Skeletal muscle tissue (tissue), 4 donors: ENCODE measurements around the gene KAT14. TPM values are rescaled to one million over a fixed set of nuclear protein-coding genes. Genes with fewer than 3 reads are reported as not detected.
A peak's percentile ranks its signal among the peaks of the same experiment; 100 is the strongest.
"Not testable (repeated sequence)": the region's sequence is repeated elsewhere in the genome, so short reads cannot be mapped to it uniquely, and the experiment has no call there.

Experiments used
- H3K27ac ChIP-seq: one replicate; pipeline ENCODE4 v1.7.0; 2013; ENCODE audit warnings: mild to moderate bottlenecking, low read depth, low read length, inconsistent platforms
- H3K27me3 ChIP-seq, 3 donors: one replicate each; pipeline ENCODE4 v1.7.0; 2013; ENCODE audit warnings: low read length in 3 of 3; ENCODE audit not compliant: control insufficient read depth in 3 of 3, insufficient read depth in 3 of 3
- H3K36me3 ChIP-seq, 3 donors: one replicate each; pipeline ENCODE4 v1.7.0; 2013; ENCODE audit warnings: low read length in 3 of 3; ENCODE audit not compliant: control insufficient read depth in 3 of 3, insufficient read depth in 3 of 3
- H3K4me1 ChIP-seq, 3 donors: one replicate each; pipeline ENCODE4 v1.7.0; 2013; ENCODE audit warnings: low read length in 3 of 3, mild to moderate bottlenecking in 3 of 3; ENCODE audit not compliant: control insufficient read depth in 3 of 3, insufficient read depth in 3 of 3
- H3K4me3 ChIP-seq, 3 donors: one replicate each; pipeline ENCODE4 v1.7.0; 2013; ENCODE audit warnings: low read length in 3 of 3
- H3K9ac ChIP-seq, 3 donors: one replicate each; pipeline ENCODE4 v1.7.0; 2013; ENCODE audit warnings: low read length in 3 of 3, mild to moderate bottlenecking in 3 of 3, moderate library complexity in 2 of 3, low read depth in 1 of 3
- H3K9me3 ChIP-seq, 3 donors: one replicate each; pipeline ENCODE4 v1.7.0; 2013; ENCODE audit warnings: low read length in 3 of 3; ENCODE audit not compliant: control insufficient read depth in 3 of 3
- total RNA-seq: library from RNA; depleted of rRNA; stranded (reverse); fragments of >200 nt; gene quantifications from one replicate; pipeline ENCODE4 v1.2.3, GENCODE V29; 2014
- donor health status: Osteomylitis.

KAT14 gene, protein sequence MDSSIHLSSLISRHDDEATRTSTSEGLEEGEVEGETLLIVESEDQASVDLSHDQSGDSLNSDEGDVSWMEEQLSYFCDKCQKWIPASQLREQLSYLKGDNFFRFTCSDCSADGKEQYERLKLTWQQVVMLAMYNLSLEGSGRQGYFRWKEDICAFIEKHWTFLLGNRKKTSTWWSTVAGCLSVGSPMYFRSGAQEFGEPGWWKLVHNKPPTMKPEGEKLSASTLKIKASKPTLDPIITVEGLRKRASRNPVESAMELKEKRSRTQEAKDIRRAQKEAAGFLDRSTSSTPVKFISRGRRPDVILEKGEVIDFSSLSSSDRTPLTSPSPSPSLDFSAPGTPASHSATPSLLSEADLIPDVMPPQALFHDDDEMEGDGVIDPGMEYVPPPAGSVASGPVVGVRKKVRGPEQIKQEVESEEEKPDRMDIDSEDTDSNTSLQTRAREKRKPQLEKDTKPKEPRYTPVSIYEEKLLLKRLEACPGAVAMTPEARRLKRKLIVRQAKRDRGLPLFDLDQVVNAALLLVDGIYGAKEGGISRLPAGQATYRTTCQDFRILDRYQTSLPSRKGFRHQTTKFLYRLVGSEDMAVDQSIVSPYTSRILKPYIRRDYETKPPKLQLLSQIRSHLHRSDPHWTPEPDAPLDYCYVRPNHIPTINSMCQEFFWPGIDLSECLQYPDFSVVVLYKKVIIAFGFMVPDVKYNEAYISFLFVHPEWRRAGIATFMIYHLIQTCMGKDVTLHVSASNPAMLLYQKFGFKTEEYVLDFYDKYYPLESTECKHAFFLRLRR
- total RNA-seq = 19.8 TPM

DNA sequence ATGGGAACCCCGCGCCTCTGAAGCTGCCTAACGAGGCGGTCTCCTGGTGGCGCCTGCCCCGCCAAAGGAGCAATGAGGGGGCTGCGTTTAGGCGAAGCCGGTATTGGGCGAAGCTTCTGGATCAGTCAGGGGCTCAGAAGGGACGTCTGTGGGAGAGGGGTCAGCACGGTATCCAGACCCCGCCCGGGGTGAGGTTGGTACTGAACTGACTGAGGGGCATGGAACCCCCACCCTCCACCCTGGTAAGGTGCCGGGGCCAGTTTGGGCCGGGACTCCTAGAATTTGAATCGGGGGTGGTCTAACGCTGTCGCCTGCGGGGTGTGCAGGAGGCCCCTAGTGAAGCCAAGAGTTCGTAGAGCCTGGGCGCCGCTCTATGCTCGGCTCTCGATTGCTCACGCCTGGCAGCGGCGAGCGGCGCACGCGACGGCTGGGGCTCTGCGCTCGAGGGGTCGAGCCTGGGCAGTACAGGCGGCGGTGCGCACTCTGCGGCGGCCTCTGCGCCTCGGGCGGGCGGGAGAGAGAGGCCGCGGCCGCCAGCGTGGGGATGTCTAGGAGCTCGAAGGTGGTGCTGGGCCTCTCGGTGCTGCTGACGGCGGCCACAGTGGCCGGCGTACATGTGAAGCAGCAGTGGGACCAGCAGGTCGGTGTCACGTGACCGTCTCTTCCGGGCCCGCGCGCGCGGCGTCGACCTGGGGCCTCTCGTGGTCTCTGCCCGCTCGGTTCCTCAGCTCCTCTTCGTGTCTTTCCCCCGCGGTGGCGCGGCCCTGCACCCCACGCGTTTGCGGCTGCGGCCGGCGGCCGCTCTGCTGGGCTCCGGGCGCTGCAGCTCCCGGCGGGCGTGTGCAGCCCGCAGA lies at the start of gene KAT14, which contains the start of gene PET117:
KAT14 (plus strand) TSS at position 452 of the 854 bp plus-strand sequence. CDS start 4,798 bp downstream, outside the sequence.
PET117 (plus strand) TSS at position 452 of the 854 bp plus-strand sequence; CDS start at position 545, 93 bp downstream.
- peaks cover 3 to 5% (median 4%) of the 10 kb centered on the region in 3 donors for H3K36me3 ChIP-seq
- no peaks in the 10 kb centered on the region for H3K9me3 ChIP-seq
- peak within 1 kb of the TSS; percentile 96 to 98 (median 97) for H3K9ac ChIP-seq
- peaks cover 17 to 21% (median 18%) of the 10 kb centered on the region in 3 donors for H3K4me1 ChIP-seq
- H3K27me3 ChIP-seq = no peaks in the 10 kb centered on the region
- H3K27ac ChIP-seq = peak within 1 kb of the TSS; percentile 81
- H3K4me3 ChIP-seq = peak within 1 kb of the TSS; percentile 93 to 96 (median 95)

DNA sequence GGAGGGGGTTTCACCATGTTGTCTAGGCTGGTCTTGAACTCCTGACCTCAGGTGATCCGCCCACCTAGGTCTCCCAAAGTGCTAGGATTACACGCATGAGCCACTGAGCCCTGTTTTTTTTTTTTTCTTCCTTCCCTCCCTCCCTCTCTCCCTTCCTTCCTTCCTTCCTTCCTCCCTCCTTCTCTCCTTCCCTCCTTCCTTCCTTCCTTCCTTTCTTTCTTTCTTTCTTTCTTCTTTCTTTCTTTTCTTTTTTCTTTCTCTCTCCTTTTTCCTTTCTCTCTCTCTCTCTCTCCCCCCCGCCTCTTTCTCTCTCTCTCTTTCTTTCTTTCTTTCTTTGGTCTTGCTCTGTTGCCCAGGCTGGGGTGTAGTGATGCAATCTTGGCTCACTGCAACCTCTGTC lies 49.4 kb upstream of the KAT14 start:
- H3K36me3 ChIP-seq, H3K27ac ChIP-seq, H3K27me3 ChIP-seq, H3K4me1 ChIP-seq, H3K9me3 ChIP-seq, H3K9ac ChIP-seq, H3K4me3 ChIP-seq: not testable (repeated sequence)

DNA sequence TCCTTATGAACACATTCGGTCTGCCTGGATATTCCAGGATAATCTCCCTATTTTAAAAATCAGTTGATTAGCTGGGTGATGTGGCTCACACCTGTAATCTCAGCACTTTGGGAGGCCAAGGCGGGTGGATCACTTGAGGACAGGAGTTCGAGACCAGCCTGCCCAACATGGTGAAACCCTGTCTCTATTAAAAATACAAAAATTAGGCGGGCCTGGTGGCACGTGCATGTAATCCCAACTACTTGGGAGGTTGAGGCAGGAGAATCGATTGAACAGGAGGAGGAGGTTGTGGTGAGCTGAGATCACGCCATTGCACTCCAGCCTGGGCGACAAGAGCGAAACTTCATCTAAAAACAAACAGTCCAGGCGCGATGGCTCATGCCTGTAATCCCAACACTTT lies 48.8 kb upstream of the KAT14 start:
- H3K4me3 ChIP-seq, H3K9me3 ChIP-seq, H3K36me3 ChIP-seq, H3K9ac ChIP-seq, H3K27me3 ChIP-seq, H3K4me1 ChIP-seq, H3K27ac ChIP-seq: not testable (repeated sequence)

DNA sequence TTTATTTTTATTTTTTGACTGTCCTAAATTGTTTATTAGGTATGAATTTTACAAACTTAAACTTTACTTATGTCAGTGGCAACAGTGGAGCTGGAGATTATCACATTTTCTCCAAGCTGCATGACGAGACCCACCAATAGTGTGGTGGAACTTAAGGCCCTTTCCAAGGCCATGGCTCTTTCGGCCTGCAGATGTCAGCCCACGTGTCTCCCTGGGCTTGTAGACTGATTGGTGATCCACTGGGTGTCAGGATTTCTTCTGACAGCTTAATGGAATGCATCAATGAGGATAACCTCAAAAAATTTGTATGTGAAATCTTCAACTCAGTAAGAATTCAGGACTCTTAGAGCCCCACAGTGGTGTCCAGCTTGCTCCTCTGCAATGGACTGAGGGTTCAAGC lies 47.6 kb upstream of the KAT14 start:
- Histone ChIP-seq H3K27me3 (peaks cover 0 to 2% (median 0%) of the 10 kb centered on the region in 3 donors), H3K9me3 (no peaks in the 10 kb centered on the region), H3K4me3 (no peak overlapping the region), H3K4me1 (no peaks in the 10 kb centered on the region), H3K9ac (no peak overlapping the region), H3K27ac (no peak overlapping the region), H3K36me3 (no peaks in the 10 kb centered on the region)

DNA sequence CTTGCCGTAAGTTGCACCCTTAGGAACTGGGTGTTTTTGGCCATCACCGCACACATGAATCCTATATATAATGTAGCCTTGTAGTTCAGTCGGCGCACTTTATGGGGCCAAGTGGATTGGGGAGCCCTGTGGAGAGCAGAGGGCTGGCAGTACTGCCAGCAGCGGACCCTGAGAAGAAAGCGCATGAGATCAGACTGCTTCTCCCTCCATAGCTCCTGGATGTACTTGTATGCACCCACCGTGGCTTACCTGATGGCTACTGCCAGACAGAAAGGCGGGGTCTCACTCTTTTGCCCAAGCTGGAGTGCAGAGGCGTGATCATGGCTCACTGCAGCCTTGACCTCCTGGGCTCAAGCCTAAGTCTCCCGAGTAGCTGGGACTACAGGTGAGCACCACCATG lies 47.2 kb upstream of the KAT14 start:
- no peak overlapping the region for H3K9ac ChIP-seq
- H3K27ac ChIP-seq = no peak overlapping the region
- H3K4me3 ChIP-seq = no peak overlapping the region
- H3K36me3 ChIP-seq = no peaks in the 10 kb centered on the region
- H3K9me3 ChIP-seq = no peaks in the 10 kb centered on the region
- peaks cover 0 to 2% (median 0%) of the 10 kb centered on the region in 3 donors for H3K27me3 ChIP-seq
- no peaks in the 10 kb centered on the region for H3K4me1 ChIP-seq

DNA sequence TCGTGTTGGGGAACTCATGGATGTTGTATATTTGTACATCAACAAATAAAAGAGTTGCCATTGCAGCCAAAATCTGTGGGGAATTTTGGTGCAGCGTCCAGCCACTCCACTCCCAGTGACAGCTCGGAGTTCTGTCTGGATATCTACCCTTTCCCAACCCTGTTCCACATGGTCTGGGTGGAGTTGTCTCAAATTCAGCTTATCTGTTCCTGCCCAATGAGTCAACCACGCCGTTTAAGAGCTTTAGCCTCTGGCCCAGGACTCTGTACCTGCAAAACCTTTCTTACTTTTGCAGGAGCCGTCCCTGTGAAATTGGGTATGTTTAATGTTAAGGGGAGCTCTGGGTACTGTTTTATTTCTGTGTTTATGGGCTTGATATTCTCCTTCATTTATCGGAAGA lies 46.0 kb upstream of the KAT14 start:
- Histone ChIP-seq H3K27me3 (peaks cover 0 to 2% (median 0%) of the 10 kb centered on the region in 3 donors), H3K27ac (no peak overlapping the region), H3K9ac (no peak overlapping the region), H3K9me3 (no peaks in the 10 kb centered on the region), H3K4me3 (no peak overlapping the region), H3K36me3 (no peaks in the 10 kb centered on the region), H3K4me1 (no peaks in the 10 kb centered on the region)

DNA sequence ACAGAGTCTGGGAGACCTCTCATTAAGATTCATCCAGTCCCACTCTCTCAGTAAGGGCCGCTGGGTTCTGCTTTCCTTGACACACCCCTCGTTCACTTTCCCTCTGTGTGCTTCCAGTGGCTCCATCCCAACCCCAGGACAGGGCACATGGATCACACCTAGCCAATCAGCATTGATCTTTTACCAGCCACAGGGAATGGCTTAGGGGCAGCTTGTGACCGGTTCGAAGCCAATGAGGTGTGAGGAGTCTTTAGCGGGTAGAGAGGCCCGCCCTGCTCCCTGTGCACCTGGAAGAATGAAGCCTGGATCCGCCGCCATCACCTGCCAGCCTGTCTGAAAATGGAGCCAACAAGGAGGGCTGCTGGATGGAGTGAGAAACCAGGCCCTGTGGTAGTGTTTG lies 44.8 kb upstream of the KAT14 start:
- Histone ChIP-seq H3K27me3 (peaks cover 0 to 2% (median 0%) of the 10 kb centered on the region in 3 donors), H3K9ac (no peak overlapping the region), H3K4me1 (no peaks in the 10 kb centered on the region), H3K27ac (no peak overlapping the region), H3K9me3 (no peaks in the 10 kb centered on the region), H3K4me3 (no peak overlapping the region), H3K36me3 (no peaks in the 10 kb centered on the region)

DNA sequence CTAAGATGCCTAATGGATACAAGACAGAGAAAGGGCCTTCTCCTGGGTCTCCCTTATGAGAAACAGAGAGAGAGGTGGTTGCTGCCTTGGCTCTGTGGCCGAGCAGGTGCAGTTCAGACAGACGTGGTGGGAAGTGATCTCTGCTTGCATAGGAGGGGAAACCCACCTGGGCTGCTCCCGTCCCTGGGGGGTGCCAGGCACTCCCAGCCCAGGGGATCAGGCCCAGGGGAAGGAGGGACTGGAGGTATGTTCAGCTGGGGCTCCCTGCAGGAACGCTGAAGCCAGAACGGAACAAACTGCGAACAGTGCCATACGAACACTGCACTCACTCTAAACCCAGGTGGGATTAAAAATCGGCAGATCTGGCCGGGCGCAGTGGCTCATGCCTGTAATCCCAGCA lies 44.3 kb upstream of the KAT14 start:
- H3K27me3 ChIP-seq = peaks cover 0 to 2% (median 0%) of the 10 kb centered on the region in 3 donors
- no peaks in the 10 kb centered on the region for H3K9me3 ChIP-seq
- no peaks in the 10 kb centered on the region for H3K36me3 ChIP-seq
- no peak overlapping the region for H3K4me3 ChIP-seq
- H3K4me1 ChIP-seq = no peaks in the 10 kb centered on the region
- no peak overlapping the region for H3K27ac ChIP-seq
- H3K9ac ChIP-seq = no peak overlapping the region

DNA sequence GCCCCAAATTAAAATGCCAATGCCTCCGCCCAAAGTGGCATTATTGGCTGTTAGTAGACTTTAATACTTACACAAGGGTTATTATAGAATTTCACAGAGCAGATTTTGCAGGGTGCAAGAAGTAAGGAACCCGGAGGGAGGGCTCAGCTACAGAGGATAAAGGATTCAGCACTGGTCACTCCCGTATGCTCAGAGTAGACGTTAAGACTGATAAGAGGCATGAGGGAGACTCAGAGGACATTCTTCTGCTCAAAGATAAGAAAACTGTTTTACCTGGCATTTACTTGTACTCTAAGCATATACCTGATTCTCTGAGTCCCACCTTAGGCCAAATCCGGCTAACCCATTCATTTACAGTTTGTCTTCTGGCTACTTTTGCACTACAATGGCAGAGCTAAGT lies 43.5 kb upstream of the KAT14 start:
- Histone ChIP-seq H3K36me3 (no peaks in the 10 kb centered on the region), H3K9ac (no peak overlapping the region), H3K4me3 (no peak overlapping the region), H3K27ac (no peak overlapping the region), H3K27me3 (peaks cover 0 to 2% (median 0%) of the 10 kb centered on the region in 3 donors), H3K4me1 (no peaks in the 10 kb centered on the region), H3K9me3 (no peaks in the 10 kb centered on the region)
